HG02938 (cell line): ENCODE results near the gene POC1A.
"Not testable (repeated sequence)": the region's sequence is repeated elsewhere in the genome, so short reads cannot be mapped to it uniquely, and the experiment has no call there.

ENCODE experiments used
- ATAC-seq: cut with Tn5 transposase; IDR thresholded peaks from one replicate; pipeline ENCODE4 v1.9.1; 2021; ENCODE audit warnings: mild to moderate bottlenecking, moderate library complexity; ENCODE audit not compliant: unreplicated experiment

The POC1A gene

DNA sequence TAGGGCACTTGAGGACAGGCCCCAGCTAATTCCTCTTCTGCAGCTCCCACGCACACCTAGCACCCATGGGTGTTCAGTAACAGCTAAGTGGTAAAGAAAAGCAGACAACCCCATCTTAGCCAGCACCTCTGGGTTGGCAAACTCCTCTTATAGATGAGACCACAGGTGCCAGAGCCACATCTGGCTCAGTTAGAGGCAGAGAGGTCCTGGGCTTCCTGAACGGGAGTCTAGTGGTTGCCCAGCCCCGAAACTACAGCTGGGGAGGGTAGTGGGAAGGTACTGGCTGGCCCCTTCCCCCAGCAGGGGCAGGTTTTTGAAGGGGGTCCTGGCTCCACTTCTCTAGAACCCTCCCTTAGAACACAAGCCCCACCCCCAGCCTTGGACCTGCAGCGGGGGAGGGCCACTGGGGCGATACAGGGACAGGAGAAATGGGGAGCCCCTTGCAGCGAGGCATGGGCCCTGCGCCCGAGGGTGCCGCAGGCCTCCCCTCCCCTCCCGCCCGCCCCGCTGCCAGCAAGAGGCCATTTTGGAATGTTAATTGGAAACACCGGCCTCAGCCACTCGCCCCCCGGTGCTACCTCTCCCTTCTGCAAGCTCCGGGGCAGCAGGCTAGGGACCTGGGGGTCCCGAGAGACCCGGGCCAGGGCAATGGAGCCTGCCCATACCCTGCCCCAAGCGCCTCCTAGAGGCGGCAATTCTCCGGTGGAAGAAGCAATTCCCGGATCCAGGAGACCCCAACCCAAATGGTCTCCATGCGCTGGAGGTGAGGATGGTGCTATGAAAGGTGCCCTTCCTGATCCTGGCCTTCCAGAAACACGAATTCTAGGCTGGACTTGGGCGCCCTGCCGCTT, 99.3 kb downstream of the POC1A start:
- ATAC-seq: no peak

DNA sequence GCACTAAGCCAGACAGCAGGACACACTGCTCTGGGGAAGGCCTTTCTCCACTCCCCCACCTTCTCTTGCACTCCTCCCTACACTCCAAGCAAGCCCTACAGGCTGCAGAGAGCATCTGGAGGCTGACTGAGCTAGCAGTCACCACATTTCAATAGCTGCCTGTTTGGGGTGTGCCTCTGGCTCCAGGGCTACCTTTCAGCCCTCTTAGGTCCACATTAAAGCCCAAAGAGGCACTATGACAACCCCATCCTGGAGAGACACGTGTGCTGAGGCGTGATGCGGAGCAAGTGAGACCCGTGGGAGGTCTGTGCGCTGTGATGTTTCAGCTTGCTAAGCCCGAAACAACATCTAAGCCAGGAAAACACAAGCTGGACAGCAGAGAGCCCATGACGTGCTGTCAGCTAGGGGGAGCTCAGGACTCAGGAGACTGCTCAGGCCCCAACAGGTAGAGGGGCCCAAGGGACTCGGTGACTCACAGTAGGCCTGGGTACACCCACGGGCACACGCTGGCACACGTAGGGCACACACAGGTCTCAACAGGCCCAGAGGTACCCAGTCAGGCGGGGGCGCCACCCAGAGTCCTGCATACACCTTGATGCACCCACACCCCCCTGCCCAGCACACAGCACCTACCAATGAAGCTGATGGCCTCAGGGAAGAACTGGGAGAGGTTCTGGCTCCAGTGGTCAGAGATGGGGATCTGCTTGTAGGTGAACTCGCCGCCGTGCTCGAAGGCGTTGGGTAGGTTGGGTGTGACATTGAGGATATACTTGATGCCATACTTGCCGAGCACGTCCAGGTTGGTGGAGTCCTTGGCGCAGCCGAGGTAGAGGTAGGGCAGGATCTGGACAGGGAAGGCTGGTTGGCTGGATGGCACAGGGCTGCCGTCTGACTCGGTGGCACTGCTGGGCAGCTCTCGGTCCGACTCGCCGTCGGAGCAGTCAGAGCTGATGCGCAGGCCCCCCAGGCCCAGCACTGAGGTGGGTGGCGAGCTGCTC, 100.6 kb downstream of the POC1A start:
- no peak for ATAC-seq

DNA sequence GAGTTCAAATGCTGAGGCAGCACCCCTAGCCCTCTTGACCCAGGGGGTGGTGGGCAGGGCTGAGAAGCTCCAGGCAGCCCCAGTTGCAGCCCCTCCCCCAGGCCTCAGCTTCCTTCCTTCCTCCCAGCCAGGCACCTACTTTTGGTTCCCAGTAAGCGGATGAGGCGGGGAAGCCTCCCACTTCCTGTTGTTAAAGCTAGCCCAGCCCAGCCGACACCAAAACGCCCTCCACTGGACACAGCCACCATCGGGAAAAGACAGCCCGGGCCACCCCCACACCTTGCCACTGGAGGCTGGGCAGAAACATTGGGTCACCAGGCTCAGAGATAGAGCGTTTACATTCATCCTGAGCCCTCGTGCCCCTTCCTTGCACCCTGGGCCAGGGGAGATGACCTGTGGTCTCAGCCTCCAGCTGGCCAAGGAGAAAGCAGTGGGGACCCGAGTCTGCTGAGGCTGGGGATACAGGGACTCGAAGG, 101.4 kb downstream of the POC1A start:
- ATAC-seq: no peak

DNA sequence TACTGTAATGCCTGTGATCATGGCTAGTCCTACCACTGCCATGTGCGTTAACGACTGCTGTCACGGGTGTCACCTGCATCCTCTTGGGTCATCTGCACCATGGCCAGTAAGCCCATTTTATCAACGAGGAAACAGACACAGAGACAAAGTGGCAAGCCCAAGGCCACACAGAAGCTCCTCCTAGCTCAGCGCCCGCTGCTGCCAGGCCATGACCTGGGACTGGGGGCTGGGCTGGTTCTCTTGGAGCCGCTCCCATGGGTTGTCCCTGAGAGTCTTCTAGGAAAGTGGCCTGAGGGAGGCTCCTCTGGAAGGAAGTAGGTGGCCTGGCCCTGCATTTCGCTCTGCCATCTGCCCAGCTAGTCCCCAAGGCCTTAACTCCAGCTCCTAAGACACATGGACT, 102.8 kb downstream of the POC1A start:
- ATAC-seq: no peak

DNA sequence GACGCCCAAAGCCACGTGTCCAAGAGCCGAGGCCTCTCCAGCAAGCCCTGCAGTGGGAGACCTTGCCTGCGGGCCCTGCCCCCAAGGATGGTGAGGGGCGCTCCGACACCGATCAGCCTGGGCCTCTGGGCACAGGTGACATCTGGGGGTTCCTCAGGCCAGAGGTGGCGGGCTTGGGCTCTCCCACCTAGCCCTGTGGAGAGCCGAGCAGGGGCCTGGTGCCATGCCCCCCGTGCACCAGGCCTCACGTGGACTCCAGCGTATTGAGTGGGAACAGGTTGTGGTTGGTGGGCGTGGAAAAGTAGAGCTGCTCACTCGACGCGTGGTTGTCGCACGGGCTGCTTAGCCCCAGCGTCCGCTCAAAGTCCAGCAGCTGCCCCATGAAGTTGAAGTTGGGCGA, 103.7 kb downstream of the POC1A start:
- ATAC-seq: no peak

DNA sequence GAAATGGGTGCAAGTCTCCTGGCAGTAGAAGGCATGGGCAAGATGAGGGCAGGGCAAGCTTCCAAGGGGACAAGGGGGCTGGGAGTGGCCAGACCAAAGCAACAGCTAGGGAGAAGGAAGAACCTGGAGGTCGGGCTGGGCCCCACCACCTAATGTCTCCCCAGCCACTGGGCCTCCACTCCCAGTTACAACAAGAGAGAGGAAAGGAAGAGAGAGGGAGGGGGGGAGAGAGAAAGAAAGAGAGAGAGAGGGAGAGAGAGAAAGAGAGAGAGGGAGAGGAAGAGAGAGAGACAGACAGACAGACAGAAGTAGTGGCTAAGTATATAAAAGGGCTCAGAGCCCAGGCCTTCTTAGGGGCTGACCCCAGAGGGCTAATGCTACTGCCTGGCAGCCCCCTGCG, 104.7 kb downstream of the POC1A start:
- no peak for ATAC-seq

DNA sequence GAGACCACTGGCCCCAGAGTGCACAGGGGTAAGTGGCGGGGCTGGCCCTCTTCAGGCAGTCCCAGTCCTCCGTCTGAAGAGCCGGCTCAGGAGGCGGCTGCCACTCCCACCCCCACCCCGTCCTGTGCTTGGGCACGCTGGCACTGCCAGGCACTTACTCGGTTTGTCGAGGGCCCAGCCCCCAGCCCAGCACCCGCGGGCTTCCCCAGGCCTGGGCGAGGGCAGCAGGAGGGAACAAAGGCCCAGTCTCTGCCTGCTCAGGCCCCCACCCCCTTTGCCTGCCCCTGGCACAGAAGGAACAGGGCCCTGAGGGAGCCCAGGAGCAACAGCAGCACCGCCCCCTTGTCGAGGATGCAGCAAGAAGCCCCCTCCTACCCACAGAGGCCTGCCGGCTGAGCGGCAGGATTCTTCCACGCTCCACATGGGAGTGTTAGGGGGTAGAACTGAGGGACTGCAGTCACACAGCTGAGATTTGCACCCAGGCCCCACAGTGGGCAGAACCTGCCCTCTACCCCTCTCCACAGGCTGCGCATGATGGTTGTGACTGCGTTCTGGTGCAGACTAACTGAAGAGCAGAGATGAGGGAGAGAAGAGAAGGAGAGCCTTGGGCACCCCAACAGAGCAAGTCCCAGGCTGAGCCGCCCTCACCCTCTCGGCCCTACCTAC, 106.8 kb downstream of the POC1A start:
- ATAC-seq: no peak

DNA sequence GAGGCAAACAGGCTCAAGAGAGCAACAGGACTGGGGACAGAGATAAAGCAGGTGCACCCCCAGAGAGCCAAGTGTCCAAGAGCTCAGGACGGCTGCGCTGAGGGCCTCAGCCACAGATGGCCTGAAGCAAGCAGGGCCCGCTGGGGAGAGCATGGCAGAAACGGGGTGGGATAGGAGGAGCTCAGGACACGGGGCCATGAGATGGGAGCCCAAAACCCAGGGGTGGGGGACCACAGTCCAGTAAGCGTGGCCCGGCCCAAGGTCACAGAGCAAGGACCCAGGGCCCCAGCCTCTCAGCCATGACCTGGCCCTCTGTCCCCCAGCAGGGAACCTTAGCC, 107.4 kb downstream of the POC1A start:
- ATAC-seq: no peak

DNA sequence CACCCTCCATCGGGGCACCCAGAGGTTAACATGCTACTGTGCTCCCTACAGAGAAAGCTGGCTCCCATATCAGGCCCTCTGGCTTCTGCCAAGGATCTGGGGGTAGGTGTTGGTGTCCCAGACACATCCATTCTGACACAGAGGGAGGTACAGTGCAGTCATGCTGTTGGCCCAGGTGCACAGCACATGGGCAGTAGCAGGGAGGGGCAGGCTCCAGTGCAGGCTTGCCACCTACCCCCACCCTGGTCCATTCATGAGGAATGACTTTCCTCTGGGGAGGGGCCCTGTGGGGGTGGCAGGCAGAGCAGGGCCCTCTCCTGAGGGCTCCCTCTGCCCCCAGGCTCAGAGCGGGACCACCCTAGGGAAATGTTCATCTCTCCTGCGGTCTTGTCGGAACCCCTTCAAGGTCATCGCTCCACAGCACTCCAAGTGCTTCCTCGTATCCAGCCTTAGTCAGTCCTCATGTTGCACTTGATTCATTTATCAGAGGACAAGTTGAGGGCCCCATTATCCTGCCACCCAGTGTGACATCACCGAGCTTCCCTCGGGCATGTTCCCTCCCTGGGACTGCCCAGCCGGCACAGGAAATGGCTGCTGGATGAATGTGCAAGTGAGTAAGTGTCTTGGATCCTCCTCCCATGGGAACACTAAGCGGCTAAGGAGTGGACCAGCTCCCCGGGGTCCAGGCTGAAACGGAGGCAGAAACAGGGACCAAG, 107.9 kb downstream of the POC1A start:
- ATAC-seq: no peak

DNA sequence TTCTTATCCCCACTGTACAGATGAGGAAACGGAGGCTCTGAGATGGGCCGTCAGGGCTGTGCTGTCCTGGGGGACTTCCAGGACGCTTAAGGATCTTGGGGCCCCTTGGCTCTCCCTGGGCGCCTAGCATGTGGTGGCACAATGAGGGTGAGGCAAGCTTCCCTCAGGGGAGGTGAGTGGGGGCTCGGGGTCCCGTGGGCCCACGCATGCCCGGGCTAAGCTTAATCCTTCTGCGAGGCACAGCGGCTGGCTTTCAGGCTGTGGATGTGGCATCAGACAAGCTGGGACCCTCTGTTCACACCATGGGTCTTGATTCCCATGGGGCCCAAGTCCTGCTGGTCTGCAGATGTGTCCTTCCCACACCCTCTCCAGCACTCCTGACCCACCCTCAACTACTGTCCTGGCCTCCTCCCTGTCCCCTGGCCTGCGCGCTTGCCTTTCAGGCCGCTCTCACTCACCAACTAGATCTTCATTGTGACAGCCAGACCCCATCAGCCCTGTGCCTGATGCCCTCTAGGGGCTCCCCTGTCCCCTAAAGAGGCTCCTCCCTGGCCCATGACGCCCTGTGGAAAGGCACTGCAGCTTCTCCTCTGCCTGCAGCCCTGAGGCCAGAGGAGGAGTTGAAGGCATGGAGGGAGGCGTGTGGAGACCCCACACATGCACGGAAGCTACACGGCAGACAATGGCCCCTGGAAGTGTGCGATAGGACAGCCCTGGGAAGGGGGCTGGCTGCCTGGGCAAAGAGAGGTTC, 109.2 kb downstream of the POC1A start:
- no peak for ATAC-seq

DNA sequence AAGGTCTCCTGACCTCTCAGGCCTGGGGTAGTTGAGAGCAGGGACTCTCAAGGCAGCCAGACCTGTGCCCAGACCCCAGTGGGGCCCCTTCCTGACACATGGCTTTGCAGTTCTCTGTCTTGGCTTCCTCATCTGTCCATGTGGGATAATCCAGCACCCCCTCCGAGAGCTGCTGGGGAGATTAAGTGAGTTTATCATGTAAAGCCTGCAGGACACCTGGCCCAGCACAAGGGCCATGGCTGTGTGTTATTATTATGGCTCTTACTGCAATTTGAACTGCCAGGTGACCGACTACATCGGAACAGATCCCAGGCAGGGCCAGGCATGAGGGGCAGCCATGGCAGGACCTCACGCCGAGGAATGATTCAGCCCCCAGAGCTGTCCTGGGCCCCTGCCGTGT, 110.5 kb downstream of the POC1A start:
- ATAC-seq: no peak

DNA sequence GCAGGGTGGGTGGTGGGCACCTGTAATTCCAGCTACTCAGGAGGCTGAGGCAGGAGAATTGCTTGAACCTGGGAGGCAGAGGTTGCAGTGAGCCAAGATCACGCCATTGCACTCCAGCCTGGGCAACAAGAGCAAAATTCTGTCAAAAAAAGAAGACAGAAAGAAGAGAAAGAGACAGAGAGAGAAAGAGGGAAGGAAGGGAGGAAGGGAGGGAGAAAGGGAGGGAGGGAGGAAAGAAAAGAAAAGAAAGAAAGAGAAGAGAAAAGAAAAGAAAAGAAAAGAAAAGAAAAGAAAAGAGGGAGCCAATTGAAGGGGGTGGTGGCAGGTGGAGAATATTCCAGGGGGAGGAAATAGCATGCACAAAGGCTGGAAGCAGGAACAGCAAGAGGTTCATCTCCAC, 111.2 kb downstream of the POC1A start:
- ATAC-seq: not testable (repeated sequence)

DNA sequence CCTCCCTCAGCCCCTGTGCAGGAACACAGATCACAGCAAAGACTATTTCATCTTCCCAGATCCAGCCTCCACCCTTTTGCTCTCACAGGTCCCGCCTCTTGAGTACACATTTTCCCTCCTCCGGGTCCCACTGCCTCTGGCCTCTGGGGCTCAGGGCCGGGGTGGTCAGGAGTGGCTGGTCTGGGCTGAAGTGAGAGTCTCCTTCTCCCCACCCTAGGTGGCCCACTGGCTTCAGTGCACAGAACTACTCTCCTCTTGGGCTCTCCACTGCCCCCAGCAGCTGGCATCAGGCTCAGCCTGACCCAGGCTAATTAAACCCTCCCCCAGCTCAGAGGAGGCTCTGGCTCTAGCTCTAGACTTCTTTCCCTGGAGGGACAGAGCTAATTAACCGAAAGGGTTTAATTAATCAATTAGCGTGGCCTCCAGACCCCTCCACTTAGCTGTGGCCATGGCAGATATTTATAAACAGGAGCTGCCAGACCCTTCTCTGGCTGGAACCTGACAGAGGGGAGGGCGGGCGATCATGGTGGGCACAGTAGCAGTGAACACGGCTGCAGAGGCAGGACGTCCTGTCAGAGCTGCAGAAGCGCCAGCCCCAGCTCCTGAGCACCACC, 113.0 kb downstream of the POC1A start:
- no peak for ATAC-seq

DNA sequence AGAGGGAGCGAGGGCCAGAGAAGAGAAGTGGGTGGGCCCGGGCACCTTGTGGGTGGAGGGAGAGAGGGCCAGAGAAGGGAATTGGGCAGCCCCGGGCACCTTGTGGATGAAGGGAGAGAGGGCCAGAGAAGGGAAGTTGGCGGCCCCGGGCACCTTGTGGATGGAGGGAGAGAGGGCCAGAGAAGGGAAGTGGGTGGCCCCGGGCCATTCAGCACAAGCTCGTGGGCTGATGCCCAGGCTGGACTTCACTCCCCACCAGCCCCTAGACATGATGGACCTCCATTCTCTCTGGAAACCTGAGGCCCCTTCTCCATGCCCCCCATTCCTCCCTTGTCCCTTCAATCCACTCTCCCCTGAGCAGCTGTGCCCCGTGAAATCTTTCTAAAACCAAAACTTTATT, 113.6 kb downstream of the POC1A start:
- no peak for ATAC-seq

DNA sequence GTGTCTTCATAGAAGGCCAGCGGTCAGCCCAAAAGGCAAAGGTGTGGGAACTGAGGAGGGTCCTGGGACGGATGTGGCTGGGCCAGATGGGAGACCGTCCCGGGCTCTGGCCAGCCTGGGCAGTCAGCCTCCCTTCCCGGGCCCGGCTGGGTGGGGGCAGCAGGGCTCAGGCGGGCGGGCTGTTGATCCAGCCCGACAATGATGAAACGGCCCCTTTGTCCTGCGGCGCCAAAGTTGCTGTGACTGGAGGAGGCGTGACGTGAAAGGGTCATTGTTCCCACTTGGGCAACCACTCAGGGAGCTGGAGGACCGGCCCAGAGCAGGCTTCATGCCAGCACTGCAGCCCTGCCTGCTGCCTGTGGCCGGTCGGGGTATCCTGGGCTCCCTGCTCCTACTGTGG, 114.4 kb downstream of the POC1A start:
- no peak for ATAC-seq

DNA sequence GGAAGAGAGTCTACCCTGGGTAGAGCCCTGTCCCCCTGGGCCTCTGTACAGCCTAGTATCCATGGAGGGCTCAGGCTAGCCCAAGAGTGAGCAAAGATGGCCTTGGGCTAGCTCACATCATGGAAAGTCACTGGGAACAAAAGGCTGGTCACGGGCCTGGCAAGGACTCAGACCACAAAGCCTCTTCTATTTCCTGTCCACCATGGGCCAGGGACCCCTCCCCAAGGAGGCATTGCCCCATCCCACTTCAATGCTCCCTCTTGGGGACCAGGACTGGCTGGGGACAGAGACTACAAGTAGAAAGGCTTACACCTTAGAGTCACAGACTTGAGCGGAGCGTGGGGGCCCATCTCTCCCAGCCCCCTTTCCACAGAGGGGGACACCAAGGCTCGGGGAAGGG, 114.8 kb downstream of the POC1A start:
- ATAC-seq: no peak

DNA sequence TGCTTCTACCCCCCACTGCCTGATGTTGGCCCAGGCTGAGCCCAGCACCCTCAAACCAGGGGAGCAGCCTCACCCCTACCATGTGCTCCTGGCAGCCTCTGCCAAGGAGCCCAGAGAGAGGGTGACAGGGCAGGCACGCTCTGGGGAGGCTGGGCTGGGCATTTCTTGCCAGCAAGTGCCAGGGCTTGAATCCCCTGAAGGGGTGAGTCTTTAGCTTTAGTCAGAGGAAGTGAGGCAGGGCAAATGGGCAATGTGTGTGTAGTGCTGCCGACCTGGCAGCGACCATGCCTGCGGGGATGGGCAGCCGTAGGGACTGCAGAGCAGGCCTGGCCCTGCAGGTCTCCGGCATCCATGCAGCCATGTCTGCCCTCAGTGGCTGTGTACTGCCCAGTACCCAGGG, 116.0 kb downstream of the POC1A start:
- no peak for ATAC-seq

DNA sequence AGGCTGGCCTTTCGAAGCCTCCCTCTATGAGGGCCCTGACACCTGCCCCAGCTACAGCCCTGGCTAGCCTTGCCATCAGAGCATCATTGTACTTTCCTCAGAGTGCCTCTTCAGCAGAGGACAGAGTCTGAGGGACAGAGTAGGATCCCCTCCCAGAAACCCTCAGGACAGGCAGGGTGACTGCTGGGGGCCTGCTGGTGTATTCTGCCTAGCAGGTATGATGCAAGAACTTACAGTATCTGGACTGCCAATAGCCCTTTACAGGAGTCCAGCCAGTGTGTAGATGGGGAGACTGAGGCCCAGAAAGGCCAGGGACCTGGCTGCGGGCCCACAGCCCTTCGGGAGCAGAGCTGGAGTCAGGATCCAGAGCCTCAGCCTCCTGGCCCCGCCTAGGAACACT, 116.9 kb downstream of the POC1A start:
- no peak for ATAC-seq

DNA sequence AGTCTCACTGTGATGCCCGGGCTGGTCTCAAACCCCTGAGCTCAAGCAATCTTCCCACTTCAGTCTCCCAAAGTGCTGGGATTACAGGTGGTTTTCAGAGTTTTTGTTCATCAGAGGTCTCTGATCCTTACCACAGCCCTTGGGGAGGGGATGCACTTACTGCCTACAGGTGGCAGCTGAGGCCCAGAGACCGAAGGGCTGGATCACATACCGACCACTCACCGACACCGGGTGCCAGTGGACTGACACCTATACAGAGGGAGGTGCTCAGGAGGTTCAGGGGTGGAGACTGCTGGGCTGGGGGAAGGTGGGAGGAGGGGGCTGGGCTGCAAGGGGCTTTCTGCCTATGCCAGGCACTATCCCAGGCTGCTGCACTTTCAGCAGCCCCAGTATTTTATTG, 117.4 kb downstream of the POC1A start:
- no peak for ATAC-seq
